H1 (cell line): ENCODE measurements around the gene ARHGAP23. TPM values are rescaled to one million over a fixed set of nuclear protein-coding genes. Genes with fewer than 3 reads are reported as not detected.

Source experiments
- FOSL1 ChIP-seq: IDR thresholded peaks from 2 replicates; pipeline ENCODE4 v1.6.1; 2011; ENCODE audit warnings: mild to moderate bottlenecking, low read depth, low read length, moderate library complexity; ENCODE audit not compliant: insufficient read depth
- RXRA ChIP-seq: IDR thresholded peaks from 2 replicates; pipeline ENCODE4 v1.6.1; 2011; ENCODE audit warnings: low read depth, mild to moderate bottlenecking, low read length, moderate library complexity; ENCODE audit not compliant: insufficient read depth
- SP4 ChIP-seq: IDR thresholded peaks from 2 replicates; pipeline ENCODE4 v1.6.1; 2012; ENCODE audit warnings: low read length, inconsistent platforms
- SRF ChIP-seq: IDR thresholded peaks from 2 replicates; pipeline ENCODE4 v1.6.1; 2011; ENCODE audit warnings: mild to moderate bottlenecking, low read depth, low read length, moderate library complexity
- TEAD4 ChIP-seq: IDR thresholded peaks from 2 replicates; pipeline ENCODE4 v1.6.1; 2012; ENCODE audit warnings: low read depth, low read length, inconsistent platforms, mixed read lengths
- polyA plus RNA-seq, 7 experiments: library from polyadenylated mRNA; depleted of rRNA in 3 of 7; stranded (reverse) in 5 of 7; unstranded in 2 of 7; fragments of >200 nt in 5 of 7; fragments of 200-250 nt in 2 of 7; gene quantifications; 1 replicate in 5 of 7; 2 replicates in 1 of 7; 4 replicates in 1 of 7; pipeline versions ENCODE4 v1.2.1 to v1.2.3, GENCODE V29; 2011 to 2013; ENCODE audit warnings: missing spikeins in 2 of 7, mixed read lengths in 2 of 7
- total RNA-seq: library from RNA; stranded (reverse); fragmentation: NEBNext Ultra II Directional; extraction: Animal tissue kit (Norgen Biotek cat#: 25700); gene quantifications from 2 replicates; pipeline ENCODE4 v1.2.1, GENCODE V29; 2021

Gene ARHGAP23
- total and polyA plus RNA-seq, 2 of the 8 experiments (the other 6 are each of a cell fraction or from before 2014, with no cell fraction given): 16.3 to 107 TPM

- no peak for TF ChIP-seq SRF
- TF ChIP-seq TEAD4: no peak
- TF ChIP-seq RXRA: no peak
- TF ChIP-seq SP4: no peak
- TF ChIP-seq FOSL1: no peak
Observed at GRCh38 chr17:38457577-38458371, 29.5 kb downstream of the ARHGAP23 start (continued).
